Right lobe of liver (tissue), 6 donors: ENCODE results near the gene VPS26A. TPM values are rescaled to one million over a fixed set of nuclear protein-coding genes. Genes with fewer than 3 reads are reported as not detected.

Experiments used
- ATAC-seq, 4 donors: fragments of 200-7000 bp; cut with Tn5 transposase; one replicate each; pipeline ENCODE4 v1.9.1; 2020; ENCODE audit warnings: mild to moderate bottlenecking in 4 of 4, moderate library complexity in 4 of 4
- DNase-seq, 3 donors: peaks; one replicate each; pipeline ENCODE4 v3.0.0-alpha.2; 2020
- H3K27ac ChIP-seq, 3 donors: fragments of 200-600 bp; one replicate each; pipeline ENCODE4 v1.8.0; 2022
- H3K27me3 ChIP-seq, 2 donors: fragments of 200-600 bp; one replicate each; pipeline ENCODE4 v1.8.0; 2022
- H3K36me3 ChIP-seq, 4 donors: fragments of 200-600 bp; sonication (generic) in 1 of 4; one replicate each; pipeline versions ENCODE4 v1.5.1 to v1.8.0; 2017 to 2022; ENCODE audit warnings: control low read depth in 1 of 4
- H3K4me1 ChIP-seq, 4 donors: fragments of 200-600 bp; sonication (generic) in 1 of 4; one replicate each; pipeline versions ENCODE4 v1.5.1 to v1.8.0; 2017 to 2022; ENCODE audit warnings: control low read depth in 1 of 4
- H3K4me3 ChIP-seq, 3 donors: fragments of 200-600 bp; one replicate each; pipeline ENCODE4 v1.8.0; 2022
- H3K9me3 ChIP-seq, 4 donors: fragments of 200-600 bp; sonication (generic) in 1 of 4; one replicate each; pipeline versions ENCODE4 v1.5.1 to v1.8.0; 2017 to 2022; ENCODE audit warnings: control low read depth in 1 of 4
- CTCF ChIP-seq, 4 donors: fragments of 200-600 bp in 3 of 4; fragments of 450-650 bp in 1 of 4; IDR thresholded peaks; one replicate each; pipeline versions ENCODE4 v1.5.1 to v1.8.0; 2016 to 2022; ENCODE audit warnings: antibody characterized with exemption in 4 of 4, mild to moderate bottlenecking in 2 of 4
- POLR2A ChIP-seq: fragments of 450-650 bp; IDR thresholded peaks from one replicate; pipeline ENCODE4 v1.6.1; 2017; ENCODE audit warnings: antibody characterized with exemption, mild to moderate bottlenecking
- WGBS: methylation state at CpG from one replicate; pipeline ENCODE4 v1.1.6; 2018; ENCODE audit warnings: low coverage, low lambda C conversion rate; ENCODE audit not compliant: insufficient coverage; ENCODE audit errors: missing lambda C conversion rate; 5-methylcytosine and 5-hydroxymethylcytosine counted together
- intact Hi-C, 2 donors: fragments of 100-400 bp; cut with DNase I; formaldehyde crosslinking; loops; one replicate each; pipeline versions ENCODE4 v1.11.2 to v1.14.1; 2022
- total RNA-seq, 6 experiments: library from RNA; depleted of rRNA in 2 of 6; stranded (reverse); fragments of >200 nt in 2 of 6; fragmentation: NEBNext Ultra II Directional in 3 of 6; extraction: Animal tissue kit (Norgen Biotek cat#: 25700) in 3 of 6; gene quantifications; one replicate each; pipeline versions ENCODE4 v1.1.0 to v1.2.4, GENCODE V29; 2016 to 2023
- donor health status: DM: no; HTN: yes; CAD: no.
- donor health status: DM: no; HTN: no; CAD: no.
- donor health status: DM: no; HTN: no; CAD: no.
- donor health status: DM: no; HTN: yes; CAD: no.
- donor health status: DM: no; HTN: yes; CAD: no.

Gene VPS26A
- total RNA-seq, 6 experiments from 2014 or later = 13.3 to 24.7 (median 19.3) TPM

GRCh38 chr10:69100136-69100872, 23.7 kb upstream of the VPS26A start:
- intact Hi-C loops = no loop called here
- no peak for TF ChIP-seq POLR2A
- no peak for TF ChIP-seq CTCF (IDR thresholded peaks at IDR 0.05)
- peak in 3 of 4 donors; percentile 9 to 28 (median 12) for ATAC-seq
- Histone ChIP-seq H3K27ac (no peak overlapping the region), H3K4me3 (no peak overlapping the region), H3K4me1 (no peaks in the 10 kb centered on the region), H3K27me3 (no peaks in the 10 kb centered on the region), H3K9me3 (no peaks in the 10 kb centered on the region), H3K36me3 (no peaks in the 10 kb centered on the region)
- 32% methylated on average over 5 of the region's 7 CpGs for WGBS
- DNase-seq = no peak

- Histone ChIP-seq H3K36me3 (no peaks in the 10 kb centered on the region), H3K4me1 (no peaks in the 10 kb centered on the region), H3K4me3 (no peak overlapping the region), H3K27me3 (no peaks in the 10 kb centered on the region), H3K27ac (no peak overlapping the region), H3K9me3 (no peaks in the 10 kb centered on the region)
- DNase-seq (no peak), ATAC-seq (peak in 1 of 4 donors; percentile 23)
- 67% methylated on average over 4 of the region's 6 CpGs for WGBS
- intact Hi-C loops = no loop called here
- TF ChIP-seq POLR2A = no peak
- TF ChIP-seq CTCF (IDR thresholded peaks at IDR 0.05) = no peak
Measured at GRCh38 chr10:69101451-69102095, 22.4 kb upstream of the VPS26A start.

GRCh38 chr10:69102440-69102839, 21.5 kb upstream of the VPS26A start:
- H3K27me3 ChIP-seq = no peaks in the 10 kb centered on the region
- H3K27ac ChIP-seq = no peak overlapping the region
- 83% methylated on average over 3 of the region's 3 CpGs for WGBS
- no peaks in the 10 kb centered on the region for H3K4me1 ChIP-seq
- TF ChIP-seq CTCF (IDR thresholded peaks at IDR 0.05) (no peak), POLR2A (no peak)
- intact Hi-C loops = no loop called here
- no peak overlapping the region for H3K4me3 ChIP-seq
- no peaks in the 10 kb centered on the region for H3K36me3 ChIP-seq
- ATAC-seq (no peak), DNase-seq (no peak)
- no peaks in the 10 kb centered on the region for H3K9me3 ChIP-seq

GRCh38 chr10:69103784-69104183, 20.2 kb upstream of the VPS26A start:
- Histone ChIP-seq H3K27me3 (no peaks in the 10 kb centered on the region), H3K4me1 (no peaks in the 10 kb centered on the region), H3K9me3 (no peaks in the 10 kb centered on the region), H3K36me3 (no peaks in the 10 kb centered on the region), H3K27ac (no peak overlapping the region), H3K4me3 (no peak overlapping the region)
- intact Hi-C loops = no loop called here
- DNase-seq (no peak), ATAC-seq (no peak)
- TF ChIP-seq CTCF (IDR thresholded peaks at IDR 0.05) (no peak), POLR2A (no peak)
- 30% methylated on average over 7 of the region's 7 CpGs for WGBS
